ENCODE data around the gene PPM1H. TPM values are rescaled to one million over a fixed set of nuclear protein-coding genes. Genes with fewer than 3 reads are reported as not detected.

PPM1H gene
- polyA plus RNA-seq, 1 donor from 2014 or later, result not detected

GRCh38 chr12:62859321-62859737 lies 75.6 kb downstream of the PPM1H start:
- H3K9me3 Mint-ChIP-seq, result no peaks in the 10 kb centered on the region
- no peaks in the 10 kb centered on the region for H3K27me3 Mint-ChIP-seq
- no peaks in the 10 kb centered on the region for H3K4me1 Mint-ChIP-seq
- no peak overlapping the region for H3K27ac Mint-ChIP-seq
- no peak overlapping the region for H3K4me3 Mint-ChIP-seq
- peaks cover 3% of the 10 kb centered on the region for H3K36me3 Mint-ChIP-seq

GRCh38 chr12:62856454-62856853 lies 78.5 kb downstream of the PPM1H start:
- Mint-ChIP-seq H3K4me3 (no peak overlapping the region), H3K9me3 (no peaks in the 10 kb centered on the region)

GRCh38 chr12:62854024-62854423 lies 80.9 kb downstream of the PPM1H start:
- no peaks in the 10 kb centered on the region for H3K4me1 Mint-ChIP-seq
- H3K9me3 Mint-ChIP-seq, result no peaks in the 10 kb centered on the region
- H3K36me3 Mint-ChIP-seq, result no peaks in the 10 kb centered on the region
- no peak overlapping the region for H3K27ac Mint-ChIP-seq
- H3K27me3 Mint-ChIP-seq, result peaks cover 6% of the 10 kb centered on the region
- no peak overlapping the region for H3K4me3 Mint-ChIP-seq

More at GRCh38 chr12:62856454-62856853, 78.5 kb downstream of the PPM1H start:
- Mint-ChIP-seq H3K27ac (no peak overlapping the region), H3K27me3 (no peaks in the 10 kb centered on the region), H3K36me3 (peaks cover 3% of the 10 kb centered on the region), H3K4me1 (no peaks in the 10 kb centered on the region)

GRCh38 chr12:62849398-62849797 lies 85.6 kb downstream of the PPM1H start:
- Mint-ChIP-seq H3K9me3 (no peaks in the 10 kb centered on the region), H3K27ac (no peak overlapping the region), H3K4me3 (no peak overlapping the region), H3K36me3 (no peaks in the 10 kb centered on the region), H3K27me3 (peaks cover 6% of the 10 kb centered on the region), H3K4me1 (no peaks in the 10 kb centered on the region)

- H3K4me3 Mint-ChIP-seq, result no peak overlapping the region
- no peak overlapping the region for H3K27ac Mint-ChIP-seq
- no peaks in the 10 kb centered on the region for H3K4me1 Mint-ChIP-seq
- H3K27me3 Mint-ChIP-seq, result peaks cover 6% of the 10 kb centered on the region
- no peaks in the 10 kb centered on the region for H3K36me3 Mint-ChIP-seq
- H3K9me3 Mint-ChIP-seq, result no peaks in the 10 kb centered on the region
These were observed 86.5 kb downstream of the PPM1H start for GRCh38 chr12:62848418-62848817.

GRCh38 chr12:62847709-62848108 lies 87.2 kb downstream of the PPM1H start:
- Mint-ChIP-seq H3K9me3 (no peaks in the 10 kb centered on the region), H3K4me1 (no peaks in the 10 kb centered on the region), H3K36me3 (no peaks in the 10 kb centered on the region), H3K4me3 (no peak overlapping the region), H3K27ac (no peak overlapping the region), H3K27me3 (peaks cover 6% of the 10 kb centered on the region)

- Mint-ChIP-seq H3K27me3 (peaks cover 6% of the 10 kb centered on the region), H3K4me1 (peaks cover 3 to 5% (median 4%) of the 10 kb centered on the region in 3 donors), H3K9me3 (no peaks in the 10 kb centered on the region), H3K27ac (no peak overlapping the region), H3K4me3 (no peak overlapping the region), H3K36me3 (no peaks in the 10 kb centered on the region)
These were observed 88.5 kb downstream of the PPM1H start for GRCh38 chr12:62846491-62846890.

- Mint-ChIP-seq H3K36me3 (peaks cover 2% of the 10 kb centered on the region), H3K9me3 (peaks cover 0 to 3% (median 0%) of the 10 kb centered on the region in 3 donors)
These were observed 90.0 kb downstream of the PPM1H start for GRCh38 chr12:62844915-62845314.

GRCh38 chr12:62843716-62844115 lies 91.2 kb downstream of the PPM1H start:
- Mint-ChIP-seq H3K4me3 (no peak overlapping the region), H3K27ac (no peak overlapping the region), H3K36me3 (peaks cover 2% of the 10 kb centered on the region), H3K9me3 (peaks cover 0 to 3% (median 0%) of the 10 kb centered on the region in 3 donors), H3K27me3 (no peaks in the 10 kb centered on the region), H3K4me1 (peaks cover 8 to 13% (median 12%) of the 10 kb centered on the region in 3 donors)

More at GRCh38 chr12:62844915-62845314, 90.0 kb downstream of the PPM1H start:
- Mint-ChIP-seq H3K4me1 (peaks cover 8 to 13% (median 12%) of the 10 kb centered on the region in 3 donors), H3K27me3 (peaks cover 3% of the 10 kb centered on the region), H3K4me3 (no peak overlapping the region), H3K27ac (no peak overlapping the region)

GRCh38 chr12:62841846-62842245 lies 93.1 kb downstream of the PPM1H start:
- no peak overlapping the region for H3K27ac Mint-ChIP-seq
- peaks cover 2% of the 10 kb centered on the region for H3K36me3 Mint-ChIP-seq
- peaks cover 8 to 13% (median 12%) of the 10 kb centered on the region in 3 donors for H3K4me1 Mint-ChIP-seq
- H3K4me3 Mint-ChIP-seq, result no peak overlapping the region
- H3K27me3 Mint-ChIP-seq, result no peaks in the 10 kb centered on the region
- peaks cover 0 to 3% (median 0%) of the 10 kb centered on the region in 3 donors for H3K9me3 Mint-ChIP-seq

GRCh38 chr12:62840806-62841205 lies 94.1 kb downstream of the PPM1H start:
- Mint-ChIP-seq H3K9me3 (peaks cover 0 to 3% (median 0%) of the 10 kb centered on the region in 3 donors), H3K36me3 (peaks cover 2% of the 10 kb centered on the region), H3K27me3 (no peaks in the 10 kb centered on the region), H3K4me1 (peaks cover 8 to 13% (median 12%) of the 10 kb centered on the region in 3 donors), H3K27ac (no peak overlapping the region), H3K4me3 (no peak overlapping the region)

- Mint-ChIP-seq H3K27me3 (no peaks in the 10 kb centered on the region), H3K27ac (no peak overlapping the region), H3K36me3 (peaks cover 2% of the 10 kb centered on the region), H3K9me3 (peaks cover 0 to 3% (median 0%) of the 10 kb centered on the region in 3 donors), H3K4me1 (peaks cover 9 to 13% (median 13%) of the 10 kb centered on the region in 3 donors), H3K4me3 (no peak overlapping the region)
These were observed 94.9 kb downstream of the PPM1H start for GRCh38 chr12:62839869-62840660.

GRCh38 chr12:62834971-62835547 lies 99.9 kb downstream of the PPM1H start:
- Mint-ChIP-seq H3K4me3 (no peak overlapping the region), H3K27me3 (peaks cover 1% of the 10 kb centered on the region), H3K27ac (no peak overlapping the region), H3K9me3 (no peaks in the 10 kb centered on the region), H3K36me3 (no peaks in the 10 kb centered on the region), H3K4me1 (peaks cover under 1 to 3% (median 3%) of the 10 kb centered on the region in 3 donors)

GRCh38 chr12:62834406-62834805 lies 100.5 kb downstream of the PPM1H start:
- no peaks in the 10 kb centered on the region for H3K9me3 Mint-ChIP-seq
- H3K27me3 Mint-ChIP-seq, result peaks cover 1% of the 10 kb centered on the region
- H3K27ac Mint-ChIP-seq, result no peak overlapping the region
- H3K36me3 Mint-ChIP-seq, result no peaks in the 10 kb centered on the region
- H3K4me3 Mint-ChIP-seq, result no peak overlapping the region
- H3K4me1 Mint-ChIP-seq, result peaks cover 0 to 3% (median 3%) of the 10 kb centered on the region in 3 donors

- no peaks in the 10 kb centered on the region for H3K36me3 Mint-ChIP-seq
- H3K9me3 Mint-ChIP-seq, result no peaks in the 10 kb centered on the region
- peaks cover 0 to 3% (median 3%) of the 10 kb centered on the region in 3 donors for H3K4me1 Mint-ChIP-seq
- H3K27me3 Mint-ChIP-seq, result peaks cover 1% of the 10 kb centered on the region
- no peak overlapping the region for H3K27ac Mint-ChIP-seq
- no peak overlapping the region for H3K4me3 Mint-ChIP-seq
These were observed 101.3 kb downstream of the PPM1H start for GRCh38 chr12:62833634-62834033.
